Endothelial cell of umbilical vein (primary cell): ENCODE measurements around the gene RTEL1.

Source experiments
- CTCF ChIP-seq, 2 donors: IDR thresholded peaks; 1 replicate in 1 of 2; 2 replicates in 1 of 2; pipeline ENCODE4 v1.5.1; 2011; ENCODE audit warnings: low read length in 2 of 2, mild to moderate bottlenecking in 2 of 2, moderate library complexity in 2 of 2, control low read depth in 1 of 2, inconsistent platforms in 1 of 2, low read depth in 1 of 2; ENCODE audit not compliant: insufficient read depth in 1 of 2; ENCODE audit errors: extremely low read depth in 1 of 2
- EZH2 ChIP-seq: IDR thresholded peaks from 2 replicates; pipeline ENCODE4 v1.6.1; 2012; ENCODE audit warnings: borderline replicate concordance, low read depth, mild to moderate bottlenecking, moderate library complexity, low read length, inconsistent platforms; ENCODE audit not compliant: severe bottlenecking
- FOS ChIP-seq: IDR thresholded peaks from 2 replicates; pipeline ENCODE4 v1.6.1; 2011; ENCODE audit warnings: mild to moderate bottlenecking, low read length, moderate library complexity, borderline replicate concordance; ENCODE audit not compliant: insufficient read depth
- GATA2 ChIP-seq: IDR thresholded peaks from 2 replicates; pipeline ENCODE4 v1.7.0; 2011; ENCODE audit warnings: low read depth, mild to moderate bottlenecking, moderate library complexity, mixed read lengths, low read length; ENCODE audit not compliant: insufficient read length, insufficient read depth
- JUN ChIP-seq: IDR thresholded peaks from 2 replicates; pipeline ENCODE4 v1.6.1; 2011; ENCODE audit warnings: borderline replicate concordance, low read depth; ENCODE audit not compliant: insufficient read length, insufficient read depth
- MYC ChIP-seq: IDR thresholded peaks from one replicate; pipeline ENCODE4 v1.6.1; 2011; ENCODE audit warnings: mild to moderate bottlenecking, low read depth, low read length
- POLR2A ChIP-seq: IDR thresholded peaks from 2 replicates; pipeline ENCODE4 v1.6.1; 2012; ENCODE audit warnings: low read depth, mild to moderate bottlenecking, control low read depth, low read length
- POLR2AphosphoS5 ChIP-seq: IDR thresholded peaks from 2 replicates; pipeline ENCODE4 v1.6.1; 2012; ENCODE audit warnings: low read depth, mild to moderate bottlenecking, control low read depth, low read length, moderate library complexity; ENCODE audit not compliant: insufficient read depth
- TF ChIP-seq, protein P1 (sequence below): IDR thresholded peaks from 2 replicates; pipeline ENCODE4 v1.6.1; 2011; ENCODE audit not compliant: insufficient read depth, insufficient read length

DNA sequence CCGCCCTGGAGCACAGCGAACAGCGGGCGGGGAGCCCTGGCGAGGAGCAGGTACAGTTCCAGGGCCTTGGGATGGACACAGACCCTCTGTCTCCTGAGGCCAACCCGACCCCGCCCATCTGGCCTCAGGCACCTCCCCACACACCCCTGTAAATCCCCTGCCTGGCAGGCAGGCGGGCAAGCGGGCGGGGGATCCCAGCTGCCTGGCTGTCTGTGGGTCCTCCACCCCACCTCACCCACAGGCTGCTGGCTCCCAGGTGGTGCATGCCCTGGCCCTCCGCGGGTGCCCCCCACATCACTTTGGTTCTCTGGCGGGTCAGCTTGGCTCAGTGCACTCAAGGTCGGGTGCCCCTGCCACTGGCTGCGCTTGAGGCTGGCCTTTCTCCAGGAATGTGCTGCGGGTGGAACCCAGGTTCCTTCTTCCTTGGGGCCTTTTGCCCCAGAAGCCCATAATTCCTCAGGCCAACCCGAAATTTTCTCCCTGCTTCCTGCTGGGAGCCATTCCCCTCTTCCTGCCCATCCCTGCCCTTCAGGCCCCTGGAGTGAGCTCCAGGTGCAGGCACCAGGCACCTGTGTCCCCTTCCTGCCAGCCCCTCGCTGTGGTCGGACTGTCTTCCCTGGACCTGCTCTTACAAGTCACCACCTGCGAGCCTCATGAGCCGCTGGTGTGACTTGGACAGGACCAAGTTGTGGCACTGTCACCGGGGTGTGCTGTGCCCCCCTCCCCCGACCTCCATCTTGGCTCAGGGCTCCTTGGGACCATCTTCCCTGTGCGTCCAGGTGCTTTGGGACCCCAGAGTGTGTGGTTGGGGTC, 33.0 kb downstream of the RTEL1 start:
- TF ChIP-seq CTCF (IDR thresholded peaks at IDR 0.05; ENCODE audit: extremely low read depth in 1 of 2, insufficient read depth in 1 of 2, low read depth in 1 of 2, low read length in 2 of 2) (no peak), POLR2AphosphoS5 (no peak), POLR2A (no peak), EZH2 (no peak), MYC (no peak), JUN (no peak), FOS (no peak), GATA2 (no peak)
- TF ChIP-seq, protein P1, sequence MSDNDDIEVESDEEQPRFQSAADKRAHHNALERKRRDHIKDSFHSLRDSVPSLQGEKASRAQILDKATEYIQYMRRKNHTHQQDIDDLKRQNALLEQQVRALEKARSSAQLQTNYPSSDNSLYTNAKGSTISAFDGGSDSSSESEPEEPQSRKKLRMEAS, result no peak
